ENCODE measurements around the gene CACTIN. TPM values are rescaled to one million over a fixed set of nuclear protein-coding genes. Genes with fewer than 3 reads are reported as not detected.

The CACTIN gene
- total RNA-seq, 3 donors from 2014 or later (not counting 1 experiment from before 2014, with no cell fraction given) = 33.6 to 42.2 (median 40.8) TPM

DNA sequence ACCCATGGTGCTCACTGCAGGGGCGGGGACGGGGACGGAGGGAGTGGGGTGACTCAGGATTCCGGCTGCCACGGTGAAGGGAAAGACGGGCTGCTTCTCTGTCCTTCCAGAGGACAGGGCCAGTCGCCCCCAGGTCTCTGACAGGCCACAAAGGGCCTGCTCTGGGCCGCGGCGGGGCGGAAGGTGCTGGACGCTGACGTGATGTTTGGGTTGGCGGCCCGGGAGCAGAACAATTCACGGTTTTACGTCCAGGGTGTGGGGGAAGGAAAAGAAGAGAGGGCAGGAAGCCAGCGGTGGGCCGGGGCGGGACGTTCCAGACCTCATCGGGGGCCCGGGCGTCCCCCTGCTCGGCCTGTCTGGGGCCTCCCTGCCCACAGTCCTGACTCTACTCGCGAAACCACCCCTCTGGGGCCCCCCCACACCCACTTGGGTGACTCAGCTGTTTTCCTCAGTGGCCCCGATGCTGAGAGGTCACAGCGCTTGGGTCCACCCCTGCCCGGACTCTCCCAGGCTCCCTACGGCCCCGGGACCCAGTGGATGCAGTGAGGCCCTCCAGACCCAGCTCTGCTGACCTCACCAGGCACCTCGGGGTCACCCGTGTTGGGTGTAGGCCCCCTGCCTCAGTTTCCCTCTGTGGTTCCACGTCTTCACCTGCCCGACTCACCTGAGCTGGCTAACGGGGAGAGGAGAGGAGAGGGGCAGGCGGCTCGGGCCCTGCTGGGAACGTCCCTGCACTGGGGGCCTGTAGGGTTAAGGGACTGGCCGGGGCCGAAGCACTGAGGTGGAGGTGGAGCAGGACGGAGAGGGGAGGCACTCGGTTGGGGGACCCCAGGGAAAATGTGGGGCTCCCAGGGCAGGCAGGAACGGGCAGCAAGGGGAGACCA lies 44.4 kb upstream of the CACTIN start:
- intact Hi-C loops (cut with micrococcal nuclease) = loop anchor here (2.0 kb wide), 2 partner anchors 16 to 28 kb away; no protein-coding TSS in a partner anchor
- peak overlapping the region; percentile 9 for H3K4me3 ChIP-seq (ENCODE audit: low read length)

DNA sequence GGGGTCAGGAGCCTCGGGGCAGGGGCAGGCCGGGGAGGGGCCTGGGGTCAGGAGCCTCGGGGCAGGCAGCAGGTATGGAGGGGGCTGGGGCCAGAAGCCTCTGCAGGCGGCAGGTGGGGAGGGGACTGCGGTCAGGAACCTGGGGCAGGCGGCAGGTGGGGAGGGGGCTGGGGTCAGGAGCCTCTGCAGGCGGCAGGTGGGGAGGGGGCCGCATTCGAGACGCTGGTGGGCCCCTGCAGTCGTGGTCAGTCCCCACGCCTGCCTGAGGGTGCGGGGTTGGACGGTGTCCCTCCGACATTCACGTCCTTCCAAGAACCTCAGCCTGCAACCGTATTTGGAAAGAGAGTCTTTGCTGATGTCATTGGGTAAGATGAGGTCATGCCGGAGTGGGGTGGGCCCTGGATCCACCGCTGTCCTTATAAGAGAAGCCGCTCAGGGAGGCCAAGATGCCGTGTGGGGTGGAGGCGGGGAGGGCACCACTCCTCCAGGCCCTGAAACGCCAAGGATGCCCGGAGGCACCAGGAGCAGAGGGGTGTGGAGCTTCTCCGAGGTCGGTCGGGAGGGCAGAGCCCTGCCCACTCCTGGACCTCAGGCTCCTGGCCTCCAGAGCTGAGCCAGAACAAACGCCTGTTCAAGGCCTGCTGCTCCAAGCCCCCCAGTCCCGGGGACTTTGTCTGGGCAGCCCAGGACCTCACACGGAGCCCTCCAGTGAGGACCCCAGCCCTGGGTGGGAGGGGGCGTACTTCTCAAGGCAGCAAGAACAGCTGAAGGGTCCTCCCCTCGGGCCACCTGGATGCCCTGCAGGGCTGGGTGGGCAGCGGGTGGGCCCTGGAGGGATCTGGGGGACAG lies 43.6 kb upstream of the CACTIN start:
- Mint-ChIP-seq H3K9me3 (no peaks in the 10 kb centered on the region), H3K4me1 (peaks cover 24 to 53% of the 10 kb centered on the region in 2 donors), H3K36me3 (no peaks in the 10 kb centered on the region), H3K4me3 (no peak overlapping the region), H3K27ac (peak overlapping the region; percentile 83 to 93), H3K27me3 (ENCODE audit: low read depth in 2 of 2) (no peaks in the 10 kb centered on the region)
- no peaks in the 10 kb centered on the region for H3K27me3 ChIP-seq (ENCODE audit: control insufficient read depth, insufficient read depth, low read length)
- H3K4me1 ChIP-seq (ENCODE audit: control insufficient read depth, insufficient read depth, low read length) = peaks cover 38% of the 10 kb centered on the region
- intact Hi-C loops (cut with micrococcal nuclease) = loop anchor here (2.0 to 10.0 kb wide), 3 partner anchors 17 to 535 kb away; no protein-coding TSS in a partner anchor
- peak overlapping the region; percentile 80 for H3K27ac ChIP-seq (ENCODE audit: low read length)
- no peak overlapping the region for H3K4me3 ChIP-seq (ENCODE audit: low read length)
- H3K9me3 ChIP-seq (ENCODE audit: control insufficient read depth, insufficient read depth, low read length) = no peaks in the 10 kb centered on the region
- 81% methylated on average over 33 of the region's 33 CpGs for WGBS (ENCODE audit: insufficient coverage)
- no peak for ATAC-seq
- TF ChIP-seq, protein P1, sequence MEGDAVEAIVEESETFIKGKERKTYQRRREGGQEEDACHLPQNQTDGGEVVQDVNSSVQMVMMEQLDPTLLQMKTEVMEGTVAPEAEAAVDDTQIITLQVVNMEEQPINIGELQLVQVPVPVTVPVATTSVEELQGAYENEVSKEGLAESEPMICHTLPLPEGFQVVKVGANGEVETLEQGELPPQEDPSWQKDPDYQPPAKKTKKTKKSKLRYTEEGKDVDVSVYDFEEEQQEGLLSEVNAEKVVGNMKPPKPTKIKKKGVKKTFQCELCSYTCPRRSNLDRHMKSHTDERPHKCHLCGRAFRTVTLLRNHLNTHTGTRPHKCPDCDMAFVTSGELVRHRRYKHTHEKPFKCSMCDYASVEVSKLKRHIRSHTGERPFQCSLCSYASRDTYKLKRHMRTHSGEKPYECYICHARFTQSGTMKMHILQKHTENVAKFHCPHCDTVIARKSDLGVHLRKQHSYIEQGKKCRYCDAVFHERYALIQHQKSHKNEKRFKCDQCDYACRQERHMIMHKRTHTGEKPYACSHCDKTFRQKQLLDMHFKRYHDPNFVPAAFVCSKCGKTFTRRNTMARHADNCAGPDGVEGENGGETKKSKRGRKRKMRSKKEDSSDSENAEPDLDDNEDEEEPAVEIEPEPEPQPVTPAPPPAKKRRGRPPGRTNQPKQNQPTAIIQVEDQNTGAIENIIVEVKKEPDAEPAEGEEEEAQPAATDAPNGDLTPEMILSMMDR (IDR thresholded peaks at IDR 0.05) = no peak
- H3K36me3 ChIP-seq (ENCODE audit: control insufficient read depth, insufficient read depth, low read length) = no peaks in the 10 kb centered on the region
- DNase-seq = no peak

More for the DNA sequence above, 44.4 kb upstream of the CACTIN start:
- Mint-ChIP-seq H3K4me3 (peak overlapping the region; percentile 89), H3K36me3 (no peaks in the 10 kb centered on the region), H3K4me1 (peaks cover 22 to 55% of the 10 kb centered on the region in 2 donors), H3K27ac (peak overlapping the region; percentile 83 to 93), H3K27me3 (ENCODE audit: low read depth in 2 of 2) (no peaks in the 10 kb centered on the region), H3K9me3 (no peaks in the 10 kb centered on the region)
- TF ChIP-seq, protein P1 (IDR thresholded peaks at IDR 0.05) = no peak
- peaks cover 31% of the 10 kb centered on the region for H3K4me1 ChIP-seq (ENCODE audit: control insufficient read depth, insufficient read depth, low read length)
- H3K36me3 ChIP-seq (ENCODE audit: control insufficient read depth, insufficient read depth, low read length) = no peaks in the 10 kb centered on the region
- no peaks in the 10 kb centered on the region for H3K9me3 ChIP-seq (ENCODE audit: control insufficient read depth, insufficient read depth, low read length)
- H3K27me3 ChIP-seq (ENCODE audit: control insufficient read depth, insufficient read depth, low read length) = no peaks in the 10 kb centered on the region
- peak; percentile 75 to 85 (median 81) for ATAC-seq
- DNase-seq = peak; percentile 35 to 74
- peak overlapping the region; percentile 80 for H3K27ac ChIP-seq (ENCODE audit: low read length)
- WGBS (ENCODE audit: insufficient coverage) = 9% methylated on average over 45 of the region's 45 CpGs

DNA sequence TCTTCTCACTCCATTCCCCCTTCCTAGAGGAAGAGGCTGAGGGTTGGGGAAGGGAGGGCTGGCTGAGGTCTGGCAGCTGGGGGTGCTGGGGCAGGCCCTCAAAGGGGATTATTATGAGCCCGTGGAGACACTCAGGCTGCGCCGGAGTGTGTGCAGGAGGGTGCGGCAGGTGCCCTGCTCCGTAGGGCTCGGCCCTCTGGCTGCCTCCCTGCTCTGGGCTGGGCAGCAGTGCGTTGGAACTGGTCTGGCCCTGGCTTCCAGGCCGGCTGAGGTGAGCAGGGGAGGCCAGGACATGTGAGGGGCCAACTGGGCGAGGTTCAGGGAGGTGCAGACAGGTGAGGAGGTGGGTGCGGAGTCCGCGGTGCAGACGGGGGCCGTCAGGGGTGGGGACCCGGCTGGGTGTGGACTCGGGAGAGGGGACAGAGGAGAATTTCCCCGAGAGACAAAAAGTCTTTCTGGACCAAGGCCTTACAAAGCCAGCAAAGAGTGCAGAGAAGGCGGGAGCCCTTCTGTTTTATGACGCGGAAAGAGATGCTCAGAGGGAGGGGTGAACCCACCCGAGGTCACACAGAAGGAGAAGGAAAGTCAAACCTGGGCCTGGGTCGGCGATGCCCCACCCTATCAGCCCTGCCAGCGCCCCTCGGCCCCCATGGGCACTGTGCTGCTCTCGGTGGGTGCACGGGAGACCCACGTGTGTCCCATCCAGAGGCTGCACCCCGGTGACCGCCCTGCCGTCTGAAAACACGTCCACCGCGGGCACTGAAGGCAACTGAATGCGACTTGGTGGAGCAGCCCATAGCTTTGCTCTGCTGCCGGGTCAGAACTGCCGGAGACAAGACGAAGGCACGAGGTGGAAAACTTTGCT lies 42.7 kb upstream of the CACTIN start:
- WGBS (ENCODE audit: insufficient coverage) = 94% methylated on average over 39 of the region's 39 CpGs
- Mint-ChIP-seq H3K27me3 (ENCODE audit: low read depth in 2 of 2) (no peaks in the 10 kb centered on the region), H3K9me3 (no peaks in the 10 kb centered on the region), H3K27ac (peak overlapping the region in 1 of 2 donors; percentile 93), H3K36me3 (no peaks in the 10 kb centered on the region), H3K4me3 (peak overlapping the region; percentile 45), H3K4me1 (peaks cover 24 to 49% of the 10 kb centered on the region in 2 donors)
- intact Hi-C loops (cut with micrococcal nuclease) = loop anchor here (10.0 kb wide), 1 partner anchor 535 kb away; no protein-coding TSS in a partner anchor
- no peak for DNase-seq
- no peaks in the 10 kb centered on the region for H3K9me3 ChIP-seq (ENCODE audit: control insufficient read depth, insufficient read depth, low read length)
- H3K27ac ChIP-seq (ENCODE audit: low read length) = no peak overlapping the region
- H3K4me1 ChIP-seq (ENCODE audit: control insufficient read depth, insufficient read depth, low read length) = peaks cover 40% of the 10 kb centered on the region
- TF ChIP-seq, protein P1 (IDR thresholded peaks at IDR 0.05) = no peak
- H3K27me3 ChIP-seq (ENCODE audit: control insufficient read depth, insufficient read depth, low read length) = no peaks in the 10 kb centered on the region
- H3K36me3 ChIP-seq (ENCODE audit: control insufficient read depth, insufficient read depth, low read length) = peaks cover 3% of the 10 kb centered on the region
- ATAC-seq = no peak
- H3K4me3 ChIP-seq (ENCODE audit: low read length) = no peak overlapping the region

Measured in natural killer cell (primary cell).